ENCODE results near the gene C20orf96. TPM values are rescaled to one million over a fixed set of nuclear protein-coding genes. Genes with fewer than 3 reads are reported as not detected.

The C20orf96 gene
- total and polyA plus RNA-seq, 2 donors (not counting 3 experiments of a cell fraction or from before 2014, with no cell fraction given): 17.0 to 17.2 TPM

- peaks cover 25% of the 10 kb centered on the region for H3K4me1 ChIP-seq (ENCODE audit: control insufficient read depth, extremely low read depth, insufficient read depth, low read length)
- TF ChIP-seq EZH2 (IDR thresholded peaks at IDR 0.05; ENCODE audit: borderline replicate concordance, low read depth, low read length, severe bottlenecking) (no peak), GATA2 (IDR thresholded peaks at IDR 0.05; ENCODE audit: insufficient read depth, insufficient read length, low read depth, low read length) (no peak), POLR2AphosphoS5 (IDR thresholded peaks at IDR 0.05; ENCODE audit: insufficient read depth, low read depth, low read length) (peak; percentile 75), MAX (IDR thresholded peaks at IDR 0.05; ENCODE audit: insufficient read depth, insufficient read length) (peak; percentile 89), POLR2A (IDR thresholded peaks at IDR 0.05; ENCODE audit: low read depth, low read length) (peak; percentile 35), MYC (IDR thresholded peaks at IDR 0.05; ENCODE audit: low read depth, low read length) (peak; percentile 93), JUN (IDR thresholded peaks at IDR 0.05; ENCODE audit: borderline replicate concordance, insufficient read depth, insufficient read length, low read depth) (no peak), CTCF (IDR thresholded peaks at IDR 0.05; ENCODE audit: extremely low read depth in 1 of 2, insufficient read depth in 1 of 2, low read depth in 1 of 2, low read length in 2 of 2) (peak; percentile 14 to 52), FOS (IDR thresholded peaks at IDR 0.05; ENCODE audit: borderline replicate concordance, insufficient read depth, low read length) (no peak)
- no peaks in the 10 kb centered on the region for H3K9me3 ChIP-seq (replicated peaks; ENCODE audit: control insufficient read depth, insufficient read depth, low read length)
- DNase-seq (ENCODE audit: low read depth, low spot score): peak; percentile 93
- H2AFZ ChIP-seq (ENCODE audit: low read depth, low read length): peak overlapping the region; percentile 68
- peaks cover 15% of the 10 kb centered on the region for H3K79me2 ChIP-seq (ENCODE audit: control insufficient read depth, insufficient read depth, low read length)
- no peaks in the 10 kb centered on the region for H3K27me3 ChIP-seq (ENCODE audit: control insufficient read depth in 2 of 2, insufficient read depth in 2 of 2, low read length in 2 of 2)
- POLR2A ChIA-PET: interaction anchor here (0.9 to 2.1 kb wide), 8 partner anchors 14 to 304 kb away, joined by 3 to 9 read pairs (median 4); no protein-coding TSS in a partner anchor
- H3K4me3 ChIP-seq (replicated peaks in 1 of 3; ENCODE audit: insufficient read depth in 1 of 3, low read depth in 1 of 3, low read length in 3 of 3): peak overlapping the region; percentile 40 to 73 (median 69)
- no peaks in the 10 kb centered on the region for H4K20me1 ChIP-seq (replicated peaks; ENCODE audit: control insufficient read depth, extremely low read depth, insufficient read depth, low read length)
- TSS peak; percentile 88 for BruUV-seq (replicated peaks)
- no peaks in the 10 kb centered on the region for H3K9me1 ChIP-seq (replicated peaks; ENCODE audit: control insufficient read depth, extremely low read depth, insufficient read depth, low read length)
- peak overlapping the region; percentile 67 for H3K27ac ChIP-seq (ENCODE audit: insufficient read depth, low read depth, low read length)
- H3K4me2 ChIP-seq (ENCODE audit: insufficient read depth, low read length): peak overlapping the region; percentile 89
- CTCF ChIA-PET: interaction anchor here (0.6 to 4.2 kb wide), 8 partner anchors 10 to 155 kb away, joined by 3 to 39 read pairs (median 6); partner anchors contain the start of gene ZCCHC3
- peak overlapping the region; percentile 65 for H3K9ac ChIP-seq (replicated peaks; ENCODE audit: extremely low read depth, insufficient read depth, low read length)
- no peaks in the 10 kb centered on the region for H3K36me3 ChIP-seq (ENCODE audit: control insufficient read depth in 2 of 2, extremely low read depth in 1 of 2, insufficient read depth in 2 of 2, low read length in 2 of 2)
- peak; percentile 89 for FAIRE-seq
- intact Hi-C loops (cut with micrococcal nuclease): loop anchor here (1.0 kb wide), 4 partner anchors 10 to 57 kb away; partner anchors contain the start of gene ZCCHC3
- dilution Hi-C loops (cut with MboI; ENCODE audit: extremely low pct_ligation_motif_present, low sequenced_read_pairs): no loop called here
These were observed 33.9 kb upstream of the C20orf96 start for GRCh38 chr20:324177-325044.
